Measurements from ENCODE around the gene CHN2. TPM values are rescaled to one million over a fixed set of nuclear protein-coding genes. Genes with fewer than 3 reads are reported as not detected.

The CHN2 gene
- polyA plus RNA-seq, 1 donor from 2014 or later: 136 TPM

- TF ChIP-seq TAF1 (IDR thresholded peaks at IDR 0.05; ENCODE audit: low read depth) (no peak), CTCF (IDR thresholded peaks at IDR 0.05; ENCODE audit: poor library complexity, severe bottlenecking) (no peak), POLR2AphosphoS5 (IDR thresholded peaks at IDR 0.05) (no peak), REST (IDR thresholded peaks at IDR 0.05; ENCODE audit: borderline replicate concordance) (no peak), EZH2 (IDR thresholded peaks at IDR 0.05; ENCODE audit: borderline replicate concordance, insufficient read depth, low read length, poor library complexity, severe bottlenecking) (no peak), RAD21 (conservative IDR thresholded peaks at IDR 0.05) (no peak), EP300 (conservative IDR thresholded peaks at IDR 0.05; ENCODE audit: poor library complexity, severe bottlenecking) (no peak), MXI1 (conservative IDR thresholded peaks at IDR 0.05; ENCODE audit: poor library complexity, severe bottlenecking) (no peak), SMC3 (conservative IDR thresholded peaks at IDR 0.05; ENCODE audit: poor library complexity) (no peak)
- Histone ChIP-seq H3K9me3 (ENCODE audit: low read length) (no peaks in the 10 kb centered on the region), H3K9me2 (ENCODE audit: insufficient read depth, low read length) (no peaks in the 10 kb centered on the region), H3K9ac (ENCODE audit: low read length) (no peak overlapping the region), H4K20me1 (ENCODE audit: insufficient read depth) (no peaks in the 10 kb centered on the region), H3K36me3 (ENCODE audit: insufficient read depth, low read length) (no peaks in the 10 kb centered on the region), H3K27me3 (ENCODE audit: insufficient read depth, low read depth, low read length) (no peaks in the 10 kb centered on the region), H2AFZ (ENCODE audit: low read depth, low read length) (no peak overlapping the region), H3F3A (ENCODE audit: insufficient read depth, low read length, poor library complexity, severe bottlenecking) (peaks cover 19% of the 10 kb centered on the region), H3K4me2 (ENCODE audit: low read length) (no peak overlapping the region), H3K27ac (ENCODE audit: low read length) (no peak overlapping the region), H3K79me2 (replicated peaks; ENCODE audit: insufficient read depth, low read length) (no peaks in the 10 kb centered on the region), H3K4me3 (ENCODE audit: low read length) (no peak overlapping the region)
Measured at GRCh38 chr7:29160080-29160479, 34.5 kb upstream of the CHN2 start.

GRCh38 chr7:29161231-29161630, 33.3 kb upstream of the CHN2 start:
- Histone ChIP-seq H3K79me2 (replicated peaks; ENCODE audit: insufficient read depth, low read length) (no peaks in the 10 kb centered on the region), H3K36me3 (ENCODE audit: insufficient read depth, low read length) (no peaks in the 10 kb centered on the region), H3K4me2 (ENCODE audit: low read length) (no peak overlapping the region), H3K4me3 (ENCODE audit: low read length) (no peak overlapping the region), H3K9ac (ENCODE audit: low read length) (no peak overlapping the region), H3K9me2 (ENCODE audit: insufficient read depth, low read length) (no peaks in the 10 kb centered on the region), H3K27ac (ENCODE audit: low read length) (no peak overlapping the region), H2AFZ (ENCODE audit: low read depth, low read length) (no peak overlapping the region), H3K9me3 (ENCODE audit: low read length) (no peaks in the 10 kb centered on the region), H4K20me1 (ENCODE audit: insufficient read depth) (no peaks in the 10 kb centered on the region), H3F3A (ENCODE audit: insufficient read depth, low read length, poor library complexity, severe bottlenecking) (peaks cover 13% of the 10 kb centered on the region), H3K27me3 (ENCODE audit: insufficient read depth, low read depth, low read length) (no peaks in the 10 kb centered on the region)
- TF ChIP-seq EZH2 (IDR thresholded peaks at IDR 0.05; ENCODE audit: borderline replicate concordance, insufficient read depth, low read length, poor library complexity, severe bottlenecking) (no peak), CTCF (IDR thresholded peaks at IDR 0.05; ENCODE audit: poor library complexity, severe bottlenecking) (no peak), EP300 (conservative IDR thresholded peaks at IDR 0.05; ENCODE audit: poor library complexity, severe bottlenecking) (no peak), RAD21 (conservative IDR thresholded peaks at IDR 0.05) (no peak), REST (IDR thresholded peaks at IDR 0.05; ENCODE audit: borderline replicate concordance) (no peak), POLR2AphosphoS5 (IDR thresholded peaks at IDR 0.05) (no peak), SMC3 (conservative IDR thresholded peaks at IDR 0.05; ENCODE audit: poor library complexity) (no peak), TAF1 (IDR thresholded peaks at IDR 0.05; ENCODE audit: low read depth) (no peak), MXI1 (conservative IDR thresholded peaks at IDR 0.05; ENCODE audit: poor library complexity, severe bottlenecking) (no peak)
